Hepatocyte (in vitro differentiated cells): Measurements from ENCODE around the gene CTNND2. TPM values are rescaled to one million over a fixed set of nuclear protein-coding genes. Genes with fewer than 3 reads are reported as not detected.

Experiments used
- DNase-seq: peaks from one replicate; pipeline ENCODE4 v3.0.0-alpha.2; 2016; ENCODE audit warnings: low spot score
- H2AFZ ChIP-seq: fragments of 200-600 bp; sonication (generic); 2 replicates; pipeline ENCODE4 v1.6.0; 2016; ENCODE audit warnings: antibody characterized with exemption, mild to moderate bottlenecking
- H3K27ac ChIP-seq: fragments of 200-600 bp; sonication (generic); 2 replicates; pipeline ENCODE4 v1.5.1; 2016; ENCODE audit warnings: mild to moderate bottlenecking
- H3K27me3 ChIP-seq: fragments of 200-600 bp; sonication (generic); 2 replicates; pipeline ENCODE4 v1.6.1; 2016
- H3K36me3 ChIP-seq: fragments of 200-600 bp; sonication (generic); replicated peaks from 2 replicates; pipeline ENCODE4 v1.5.1; 2016; ENCODE audit warnings: low read depth; ENCODE audit not compliant: insufficient read depth
- H3K4me1 ChIP-seq: fragments of 200-600 bp; sonication (generic); 2 replicates; pipeline ENCODE4 v1.5.1; 2016; ENCODE audit warnings: mild to moderate bottlenecking, moderate library complexity; ENCODE audit not compliant: insufficient read depth
- H3K4me2 ChIP-seq: fragments of 200-600 bp; sonication (generic); 2 replicates; pipeline ENCODE4 v1.6.0; 2016
- H3K4me3 ChIP-seq: fragments of 200-600 bp; sonication (generic); 2 replicates; pipeline ENCODE4 v1.5.1; 2016; ENCODE audit warnings: mild to moderate bottlenecking
- H3K79me2 ChIP-seq: fragments of 200-600 bp; sonication (generic); 2 replicates; pipeline ENCODE4 v1.6.0; 2017; ENCODE audit warnings: mild to moderate bottlenecking
- H3K9me2 ChIP-seq: fragments of 200-600 bp; sonication (generic); replicated peaks from 2 replicates; pipeline ENCODE4 v1.6.0; 2017; ENCODE audit warnings: mild to moderate bottlenecking; ENCODE audit not compliant: insufficient read depth
- H3K9me3 ChIP-seq: fragments of 200-600 bp; sonication (generic); 2 replicates; pipeline ENCODE4 v1.5.1; 2016; ENCODE audit warnings: low read depth, mild to moderate bottlenecking
- H4K20me1 ChIP-seq: fragments of 200-600 bp; sonication (generic); 2 replicates; pipeline ENCODE4 v1.6.0; 2016; ENCODE audit warnings: mild to moderate bottlenecking; ENCODE audit not compliant: insufficient read depth, poor library complexity, severe bottlenecking
- EZH2 ChIP-seq: fragments of 200-600 bp; sonication (generic); IDR thresholded peaks from 2 replicates; pipeline ENCODE4 v1.6.1; 2016; ENCODE audit warnings: antibody characterized with exemption, mild to moderate bottlenecking, borderline replicate concordance
- EZH2phosphoT487 ChIP-seq: fragments of 200-600 bp; sonication (generic); IDR thresholded peaks from one replicate; pipeline ENCODE4 v1.6.1; 2018; ENCODE audit warnings: antibody characterized with exemption, mild to moderate bottlenecking, low read depth, moderate library complexity; ENCODE audit not compliant: unreplicated experiment, severe bottlenecking
- WGBS: methylation state at CpG from one replicate; pipeline ENCODE4 v1.1.6; 2016; ENCODE audit warnings: low lambda C conversion rate; ENCODE audit errors: missing lambda C conversion rate; 5-methylcytosine and 5-hydroxymethylcytosine counted together
- polyA plus RNA-seq: library from polyadenylated mRNA; unstranded; fragments of >200 nt; fragmentation: Nextera tagmentation; extraction: Ambion mirVana; gene quantifications from 2 replicates; pipeline ENCODE4 v1.2.1, GENCODE V29; 2016
- total RNA-seq: library from RNA; depleted of rRNA; stranded (reverse); fragments of >200 nt; gene quantifications from 2 replicates; pipeline ENCODE4 v1.2.3, GENCODE V29; 2014
- TF ChIP-seq, protein P1 (sequence below): fragments of 200-600 bp; sonication (generic); IDR thresholded peaks from 2 replicates; pipeline ENCODE4 v1.5.1; 2016; ENCODE audit warnings: antibody characterized with exemption, mild to moderate bottlenecking; ENCODE audit not compliant: poor library complexity

CTNND2 gene
- total and polyA plus RNA-seq, 2 experiments from 2014 or later = 27.5 to 30.3 TPM

DNA sequence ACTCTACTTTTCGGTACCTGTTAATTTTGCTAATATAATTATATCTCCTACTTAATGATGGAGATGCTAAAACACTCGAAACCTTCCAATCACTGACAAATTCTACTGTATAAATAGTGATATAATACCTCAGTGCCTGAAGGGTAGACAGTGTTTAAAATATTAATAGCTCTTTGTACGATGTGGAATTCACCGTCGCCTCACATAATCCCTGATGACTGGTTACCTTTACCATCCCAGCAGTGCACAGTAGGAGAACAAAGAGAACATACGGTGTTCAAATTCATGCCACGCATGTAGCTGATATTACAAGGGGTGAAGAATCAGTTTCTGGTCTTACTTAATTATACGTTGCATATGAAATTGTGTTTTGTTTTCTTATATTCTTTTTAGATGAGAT, 506.7 kb downstream of the CTNND2 start:
- TF ChIP-seq, protein P1, sequence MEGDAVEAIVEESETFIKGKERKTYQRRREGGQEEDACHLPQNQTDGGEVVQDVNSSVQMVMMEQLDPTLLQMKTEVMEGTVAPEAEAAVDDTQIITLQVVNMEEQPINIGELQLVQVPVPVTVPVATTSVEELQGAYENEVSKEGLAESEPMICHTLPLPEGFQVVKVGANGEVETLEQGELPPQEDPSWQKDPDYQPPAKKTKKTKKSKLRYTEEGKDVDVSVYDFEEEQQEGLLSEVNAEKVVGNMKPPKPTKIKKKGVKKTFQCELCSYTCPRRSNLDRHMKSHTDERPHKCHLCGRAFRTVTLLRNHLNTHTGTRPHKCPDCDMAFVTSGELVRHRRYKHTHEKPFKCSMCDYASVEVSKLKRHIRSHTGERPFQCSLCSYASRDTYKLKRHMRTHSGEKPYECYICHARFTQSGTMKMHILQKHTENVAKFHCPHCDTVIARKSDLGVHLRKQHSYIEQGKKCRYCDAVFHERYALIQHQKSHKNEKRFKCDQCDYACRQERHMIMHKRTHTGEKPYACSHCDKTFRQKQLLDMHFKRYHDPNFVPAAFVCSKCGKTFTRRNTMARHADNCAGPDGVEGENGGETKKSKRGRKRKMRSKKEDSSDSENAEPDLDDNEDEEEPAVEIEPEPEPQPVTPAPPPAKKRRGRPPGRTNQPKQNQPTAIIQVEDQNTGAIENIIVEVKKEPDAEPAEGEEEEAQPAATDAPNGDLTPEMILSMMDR = no peak
- TF ChIP-seq EZH2 = no peak
- TF ChIP-seq EZH2phosphoT487 = no peak
- Histone ChIP-seq H3K36me3 (no peaks in the 10 kb centered on the region), H3K79me2 (no peaks in the 10 kb centered on the region), H2AFZ (no peak overlapping the region), H3K4me2 (no peak overlapping the region), H3K9me2 (no peaks in the 10 kb centered on the region), H3K4me3 (no peak overlapping the region), H3K27me3 (no peaks in the 10 kb centered on the region), H3K27ac (no peak overlapping the region), H3K9me3 (no peaks in the 10 kb centered on the region), H4K20me1 (no peaks in the 10 kb centered on the region), H3K4me1 (no peaks in the 10 kb centered on the region)
- WGBS = 92% methylated on average over 8 of the region's 8 CpGs
- DNase-seq = no peak

DNA sequence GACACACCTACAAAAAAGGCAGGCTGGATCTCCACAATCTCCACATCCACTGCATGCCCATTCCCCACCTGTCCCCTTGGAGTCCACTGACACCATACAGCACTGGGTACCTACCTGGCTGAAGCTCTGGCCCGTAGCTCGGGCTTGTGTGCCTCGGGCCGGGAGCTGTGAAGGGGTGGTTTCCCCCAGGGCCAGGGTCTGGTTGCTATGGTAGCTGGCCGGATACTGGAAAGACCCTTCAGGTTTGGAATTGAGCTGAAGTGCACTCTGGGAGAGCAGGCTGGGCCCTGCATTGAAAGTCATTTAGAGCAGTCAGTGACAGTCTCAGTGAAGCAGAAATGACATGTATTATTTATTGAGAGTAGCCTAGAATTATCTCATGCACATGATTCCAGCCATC, 507.3 kb downstream of the CTNND2 start:
- H3K9me2 ChIP-seq = no peaks in the 10 kb centered on the region
- H3K79me2 ChIP-seq = no peaks in the 10 kb centered on the region
- H4K20me1 ChIP-seq = no peaks in the 10 kb centered on the region
- no peaks in the 10 kb centered on the region for H3K9me3 ChIP-seq
- 84% methylated on average over 5 of the region's 5 CpGs for WGBS
- TF ChIP-seq EZH2 (no peak), EZH2phosphoT487 (no peak)
- TF ChIP-seq, protein P1 = no peak
- H3K4me1 ChIP-seq = no peaks in the 10 kb centered on the region
- no peak overlapping the region for H3K27ac ChIP-seq
- H3K27me3 ChIP-seq = no peaks in the 10 kb centered on the region
- no peak overlapping the region for H3K4me3 ChIP-seq
- no peaks in the 10 kb centered on the region for H3K36me3 ChIP-seq
- no peak for DNase-seq
- no peak overlapping the region for H2AFZ ChIP-seq
- H3K4me2 ChIP-seq = no peak overlapping the region

DNA sequence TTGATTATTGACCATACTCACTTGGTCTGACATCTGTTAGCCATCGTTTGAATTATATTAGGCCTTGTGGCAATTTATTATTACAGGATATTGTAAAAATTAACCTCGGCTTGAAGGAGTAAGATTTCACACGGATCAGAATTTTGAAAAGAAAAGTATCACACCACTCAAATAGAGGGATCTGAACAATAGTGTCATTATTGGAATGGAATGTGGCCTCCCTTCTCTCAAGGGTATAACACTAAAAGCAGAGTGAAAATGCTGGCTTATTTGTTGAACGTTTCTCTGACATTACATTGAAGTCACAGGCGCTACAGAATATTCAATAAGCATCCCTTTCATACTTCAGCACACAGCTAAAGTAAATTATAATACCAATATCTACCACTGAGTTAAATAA, 509.3 kb downstream of the CTNND2 start:
- no peaks in the 10 kb centered on the region for H3K4me1 ChIP-seq
- H3K27ac ChIP-seq = no peak overlapping the region
- no peaks in the 10 kb centered on the region for H3K27me3 ChIP-seq
- H3K4me2 ChIP-seq = no peak overlapping the region
- no peak overlapping the region for H3K4me3 ChIP-seq
- H3K9me3 ChIP-seq = no peaks in the 10 kb centered on the region
- no peaks in the 10 kb centered on the region for H3K9me2 ChIP-seq
- no peak overlapping the region for H2AFZ ChIP-seq
- WGBS = 84% methylated on average over 5 of the region's 5 CpGs
- no peaks in the 10 kb centered on the region for H4K20me1 ChIP-seq
- TF ChIP-seq EZH2 = no peak
- TF ChIP-seq, protein P1 = no peak
- no peak for TF ChIP-seq EZH2phosphoT487
- DNase-seq = no peak
- H3K36me3 ChIP-seq = no peaks in the 10 kb centered on the region
- no peaks in the 10 kb centered on the region for H3K79me2 ChIP-seq

DNA sequence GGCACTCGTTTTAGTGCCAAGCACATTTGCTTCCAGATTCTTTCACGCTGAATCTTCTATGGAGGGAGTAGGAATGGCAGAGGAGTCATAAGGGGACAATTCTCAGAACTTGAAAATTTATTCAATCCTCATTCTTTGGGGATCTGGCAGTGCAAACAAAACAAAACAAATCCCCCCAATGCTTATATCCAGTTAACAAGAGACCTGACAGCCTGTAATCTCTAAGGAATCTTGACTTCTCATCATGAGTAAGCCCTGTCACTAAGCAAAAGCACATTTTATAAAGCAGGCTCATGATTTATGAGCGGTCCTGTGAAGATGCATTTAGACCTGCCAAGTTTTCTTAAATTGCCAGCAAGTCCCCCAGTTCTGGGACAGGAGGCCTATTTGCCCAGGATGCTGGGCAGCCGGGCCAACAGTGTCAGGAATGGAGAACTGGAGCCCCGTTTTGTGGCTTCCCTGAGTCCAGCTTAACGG, 513.9 kb downstream of the CTNND2 start:
- H3K9me3 ChIP-seq = no peaks in the 10 kb centered on the region
- no peaks in the 10 kb centered on the region for H3K79me2 ChIP-seq
- no peak overlapping the region for H2AFZ ChIP-seq
- H3K9me2 ChIP-seq = no peaks in the 10 kb centered on the region
- no peaks in the 10 kb centered on the region for H3K4me1 ChIP-seq
- no peaks in the 10 kb centered on the region for H4K20me1 ChIP-seq
- no peak overlapping the region for H3K27ac ChIP-seq
- H3K36me3 ChIP-seq = no peaks in the 10 kb centered on the region
- WGBS = 83% methylated on average over 6 of the region's 6 CpGs
- H3K27me3 ChIP-seq = peaks cover 10% of the 10 kb centered on the region
- DNase-seq = no peak
- TF ChIP-seq, protein P1 = no peak
- TF ChIP-seq EZH2phosphoT487 (no peak), EZH2 (no peak)
- no peak overlapping the region for H3K4me2 ChIP-seq
- no peak overlapping the region for H3K4me3 ChIP-seq
